Neural cell (in vitro differentiated cells): ENCODE measurements around the gene RFC4. TPM values are rescaled to one million over a fixed set of nuclear protein-coding genes. Genes with fewer than 3 reads are reported as not detected.

Experiments
- H2AFZ ChIP-seq: fragments of 200-600, 300-800 bp; sonication (generic), shearing (Covaris generic); 2 replicates; pipeline ENCODE4 v1.6.0; 2014; ENCODE audit warnings: low read depth, mild to moderate bottlenecking, antibody characterized with exemption, low read length, moderate library complexity
- H3F3A ChIP-seq: fragments of 200-600 bp; shearing (Covaris generic); 2 replicates; pipeline ENCODE4 v1.6.1; 2016; ENCODE audit warnings: mild to moderate bottlenecking, moderate library complexity, mixed read lengths, antibody characterized with exemption, low read length; ENCODE audit not compliant: insufficient read depth, poor library complexity, severe bottlenecking
- H3K27ac ChIP-seq: fragments of 200-600, 300-800 bp; sonication (generic), shearing (Covaris generic); 2 replicates; pipeline ENCODE4 v1.5.1; 2014; ENCODE audit warnings: mild to moderate bottlenecking, low read length, moderate library complexity
- H3K27me3 ChIP-seq: fragments of 300-800, 200-600 bp; sonication (generic), shearing (Covaris generic); 2 replicates; pipeline ENCODE4 v1.6.0; 2014; ENCODE audit warnings: mild to moderate bottlenecking, low read depth, low read length, moderate library complexity; ENCODE audit not compliant: insufficient read depth
- H3K36me3 ChIP-seq: fragments of 300-800, 200-600 bp; sonication (generic), shearing (Covaris generic); 2 replicates; pipeline ENCODE4 v1.5.1; 2014; ENCODE audit warnings: mild to moderate bottlenecking, antibody characterized with exemption, low read length, moderate library complexity; ENCODE audit not compliant: insufficient read depth
- H3K4me2 ChIP-seq: fragments of 300-800, 200-600 bp; sonication (generic), shearing (Covaris generic); 2 replicates; pipeline ENCODE4 v1.6.0; 2014; ENCODE audit warnings: mild to moderate bottlenecking, low read length
- H3K4me3 ChIP-seq: fragments of 300-800, 200-600 bp; sonication (generic), shearing (Covaris generic); 2 replicates; pipeline ENCODE4 v1.5.1; 2014; ENCODE audit warnings: mild to moderate bottlenecking, low read length, moderate library complexity
- H3K79me2 ChIP-seq: fragments of 200-600 bp; shearing (Covaris generic); replicated peaks from 2 replicates; pipeline ENCODE4 v1.6.0; 2014; ENCODE audit warnings: mild to moderate bottlenecking, low read length, moderate library complexity; ENCODE audit not compliant: insufficient read depth
- H3K9ac ChIP-seq: fragments of 300-800, 200-600 bp; sonication (generic), shearing (Covaris generic); 2 replicates; pipeline ENCODE4 v1.6.1; 2016; ENCODE audit warnings: mild to moderate bottlenecking, low read length, mixed read lengths
- H3K9me2 ChIP-seq: fragments of 200-600 bp; shearing (Covaris generic); 2 replicates; pipeline ENCODE4 v1.6.1; 2016; ENCODE audit warnings: mild to moderate bottlenecking, low read length, mixed read lengths; ENCODE audit not compliant: insufficient read depth
- H3K9me3 ChIP-seq: fragments of 200-600, 300-800 bp; sonication (generic), shearing (Covaris generic); 2 replicates; pipeline ENCODE4 v1.6.1; 2016; ENCODE audit warnings: mild to moderate bottlenecking, mixed run types, low read length, moderate library complexity, mixed read lengths
- H4K20me1 ChIP-seq: fragments of 200-600 bp; shearing (Covaris generic); 2 replicates; pipeline ENCODE4 v1.6.1; 2016; ENCODE audit warnings: mild to moderate bottlenecking, mixed run types; ENCODE audit not compliant: insufficient read depth
- EP300 ChIP-seq: fragments of 450-650 bp; conservative IDR thresholded peaks from 2 replicates; pipeline ENCODE4 v1.6.1; 2014; ENCODE audit warnings: antibody characterized with exemption, mild to moderate bottlenecking, moderate library complexity; ENCODE audit not compliant: poor library complexity, severe bottlenecking
- EZH2 ChIP-seq: fragments of 200-600, 300-800 bp; shearing (Covaris generic), sonication (generic); IDR thresholded peaks from 2 replicates; pipeline ENCODE4 v1.6.1; 2014; ENCODE audit warnings: antibody characterized with exemption, low read length, borderline replicate concordance, mild to moderate bottlenecking; ENCODE audit not compliant: insufficient read depth, poor library complexity, severe bottlenecking
- MXI1 ChIP-seq: fragments of 450-650 bp; conservative IDR thresholded peaks from 2 replicates; pipeline ENCODE4 v1.6.1; 2014; ENCODE audit warnings: antibody characterized with exemption, mild to moderate bottlenecking; ENCODE audit not compliant: poor library complexity, severe bottlenecking
- POLR2AphosphoS5 ChIP-seq: IDR thresholded peaks from 2 replicates; pipeline ENCODE4 v1.6.1; 2012
- RAD21 ChIP-seq: fragments of 450-650 bp; conservative IDR thresholded peaks from 2 replicates; pipeline ENCODE4 v1.6.1; 2014; ENCODE audit warnings: antibody characterized with exemption, mild to moderate bottlenecking, moderate library complexity
- SMC3 ChIP-seq: fragments of 450-650 bp; conservative IDR thresholded peaks from 2 replicates; pipeline ENCODE4 v1.6.1; 2014; ENCODE audit warnings: antibody characterized with exemption, mild to moderate bottlenecking, moderate library complexity; ENCODE audit not compliant: poor library complexity
- TAF1 ChIP-seq: IDR thresholded peaks from 2 replicates; pipeline ENCODE4 v1.6.1; 2012; ENCODE audit warnings: low read depth
- polyA plus RNA-seq: library from polyadenylated mRNA; depleted of rRNA; stranded (reverse); fragments of >200 nt; gene quantifications from 2 replicates; pipeline ENCODE4 v1.2.3, GENCODE V29; 2014
- TF ChIP-seq, protein P1 (sequence below): fragments of 450-650 bp; IDR thresholded peaks from 2 replicates; pipeline ENCODE4 v1.5.1; 2014; ENCODE audit warnings: antibody characterized with exemption, mild to moderate bottlenecking, moderate library complexity; ENCODE audit not compliant: poor library complexity, severe bottlenecking
- TF ChIP-seq, protein P2 (sequence below): IDR thresholded peaks from 2 replicates; pipeline ENCODE4 v1.6.1; 2012; ENCODE audit warnings: borderline replicate concordance

The RFC4 gene
- polyA plus RNA-seq, 1 donor from 2014 or later: 85.2 TPM

DNA sequence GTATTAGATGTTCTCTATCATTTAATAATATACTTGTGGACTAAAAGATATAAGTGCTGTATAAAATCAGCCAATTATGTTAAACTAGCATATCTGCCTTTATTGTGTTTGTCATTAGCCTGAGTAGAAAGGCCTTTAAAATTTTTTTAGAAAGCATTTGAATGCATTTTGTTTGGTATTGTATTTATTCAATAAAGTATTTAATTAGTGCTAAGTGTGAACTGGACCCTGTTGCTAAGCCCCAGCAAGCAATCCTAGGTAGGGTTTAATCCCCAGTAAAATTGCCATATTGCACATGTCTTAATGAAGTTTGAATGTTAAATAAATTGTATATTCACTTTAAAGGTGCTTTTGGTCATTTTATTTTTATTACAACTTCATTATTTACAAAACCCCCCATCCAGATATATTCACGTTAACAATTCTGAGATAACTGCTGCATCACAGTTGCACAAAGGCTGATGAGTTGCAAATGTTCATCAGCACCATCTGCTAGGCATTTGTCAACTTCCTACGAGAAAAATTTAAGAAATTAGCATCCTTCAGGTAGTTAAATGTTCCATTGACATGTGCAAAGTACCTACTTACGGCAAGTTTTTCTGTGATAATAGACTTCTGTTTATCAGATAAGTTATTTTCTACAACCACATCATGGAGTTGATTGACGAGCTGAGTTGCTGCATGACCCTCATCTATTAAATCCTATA is 16.6 kb downstream of the RFC4 start:
- no peak overlapping the region for H3K4me2 ChIP-seq
- no peaks in the 10 kb centered on the region for H3K27me3 ChIP-seq
- TF ChIP-seq EZH2 (no peak), SMC3 (no peak), POLR2AphosphoS5 (no peak), EP300 (no peak), TAF1 (no peak), MXI1 (no peak), RAD21 (no peak)
- TF ChIP-seq, protein P1, sequence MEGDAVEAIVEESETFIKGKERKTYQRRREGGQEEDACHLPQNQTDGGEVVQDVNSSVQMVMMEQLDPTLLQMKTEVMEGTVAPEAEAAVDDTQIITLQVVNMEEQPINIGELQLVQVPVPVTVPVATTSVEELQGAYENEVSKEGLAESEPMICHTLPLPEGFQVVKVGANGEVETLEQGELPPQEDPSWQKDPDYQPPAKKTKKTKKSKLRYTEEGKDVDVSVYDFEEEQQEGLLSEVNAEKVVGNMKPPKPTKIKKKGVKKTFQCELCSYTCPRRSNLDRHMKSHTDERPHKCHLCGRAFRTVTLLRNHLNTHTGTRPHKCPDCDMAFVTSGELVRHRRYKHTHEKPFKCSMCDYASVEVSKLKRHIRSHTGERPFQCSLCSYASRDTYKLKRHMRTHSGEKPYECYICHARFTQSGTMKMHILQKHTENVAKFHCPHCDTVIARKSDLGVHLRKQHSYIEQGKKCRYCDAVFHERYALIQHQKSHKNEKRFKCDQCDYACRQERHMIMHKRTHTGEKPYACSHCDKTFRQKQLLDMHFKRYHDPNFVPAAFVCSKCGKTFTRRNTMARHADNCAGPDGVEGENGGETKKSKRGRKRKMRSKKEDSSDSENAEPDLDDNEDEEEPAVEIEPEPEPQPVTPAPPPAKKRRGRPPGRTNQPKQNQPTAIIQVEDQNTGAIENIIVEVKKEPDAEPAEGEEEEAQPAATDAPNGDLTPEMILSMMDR: no peak
- TF ChIP-seq, protein P2, sequence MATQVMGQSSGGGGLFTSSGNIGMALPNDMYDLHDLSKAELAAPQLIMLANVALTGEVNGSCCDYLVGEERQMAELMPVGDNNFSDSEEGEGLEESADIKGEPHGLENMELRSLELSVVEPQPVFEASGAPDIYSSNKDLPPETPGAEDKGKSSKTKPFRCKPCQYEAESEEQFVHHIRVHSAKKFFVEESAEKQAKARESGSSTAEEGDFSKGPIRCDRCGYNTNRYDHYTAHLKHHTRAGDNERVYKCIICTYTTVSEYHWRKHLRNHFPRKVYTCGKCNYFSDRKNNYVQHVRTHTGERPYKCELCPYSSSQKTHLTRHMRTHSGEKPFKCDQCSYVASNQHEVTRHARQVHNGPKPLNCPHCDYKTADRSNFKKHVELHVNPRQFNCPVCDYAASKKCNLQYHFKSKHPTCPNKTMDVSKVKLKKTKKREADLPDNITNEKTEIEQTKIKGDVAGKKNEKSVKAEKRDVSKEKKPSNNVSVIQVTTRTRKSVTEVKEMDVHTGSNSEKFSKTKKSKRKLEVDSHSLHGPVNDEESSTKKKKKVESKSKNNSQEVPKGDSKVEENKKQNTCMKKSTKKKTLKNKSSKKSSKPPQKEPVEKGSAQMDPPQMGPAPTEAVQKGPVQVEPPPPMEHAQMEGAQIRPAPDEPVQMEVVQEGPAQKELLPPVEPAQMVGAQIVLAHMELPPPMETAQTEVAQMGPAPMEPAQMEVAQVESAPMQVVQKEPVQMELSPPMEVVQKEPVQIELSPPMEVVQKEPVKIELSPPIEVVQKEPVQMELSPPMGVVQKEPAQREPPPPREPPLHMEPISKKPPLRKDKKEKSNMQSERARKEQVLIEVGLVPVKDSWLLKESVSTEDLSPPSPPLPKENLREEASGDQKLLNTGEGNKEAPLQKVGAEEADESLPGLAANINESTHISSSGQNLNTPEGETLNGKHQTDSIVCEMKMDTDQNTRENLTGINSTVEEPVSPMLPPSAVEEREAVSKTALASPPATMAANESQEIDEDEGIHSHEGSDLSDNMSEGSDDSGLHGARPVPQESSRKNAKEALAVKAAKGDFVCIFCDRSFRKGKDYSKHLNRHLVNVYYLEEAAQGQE: no peak
- H3K9me3 ChIP-seq: no peaks in the 10 kb centered on the region
- no peak overlapping the region for H3K4me3 ChIP-seq
- peaks cover 36% of the 10 kb centered on the region for H3K36me3 ChIP-seq
- no peak overlapping the region for H3K9ac ChIP-seq
- peaks cover 45% of the 10 kb centered on the region for H4K20me1 ChIP-seq
- peaks cover 31% of the 10 kb centered on the region for H3K79me2 ChIP-seq
- no peak overlapping the region for H3K27ac ChIP-seq
- no peak overlapping the region for H2AFZ ChIP-seq
- H3K9me2 ChIP-seq: no peaks in the 10 kb centered on the region
- peaks cover 5% of the 10 kb centered on the region for H3F3A ChIP-seq

DNA sequence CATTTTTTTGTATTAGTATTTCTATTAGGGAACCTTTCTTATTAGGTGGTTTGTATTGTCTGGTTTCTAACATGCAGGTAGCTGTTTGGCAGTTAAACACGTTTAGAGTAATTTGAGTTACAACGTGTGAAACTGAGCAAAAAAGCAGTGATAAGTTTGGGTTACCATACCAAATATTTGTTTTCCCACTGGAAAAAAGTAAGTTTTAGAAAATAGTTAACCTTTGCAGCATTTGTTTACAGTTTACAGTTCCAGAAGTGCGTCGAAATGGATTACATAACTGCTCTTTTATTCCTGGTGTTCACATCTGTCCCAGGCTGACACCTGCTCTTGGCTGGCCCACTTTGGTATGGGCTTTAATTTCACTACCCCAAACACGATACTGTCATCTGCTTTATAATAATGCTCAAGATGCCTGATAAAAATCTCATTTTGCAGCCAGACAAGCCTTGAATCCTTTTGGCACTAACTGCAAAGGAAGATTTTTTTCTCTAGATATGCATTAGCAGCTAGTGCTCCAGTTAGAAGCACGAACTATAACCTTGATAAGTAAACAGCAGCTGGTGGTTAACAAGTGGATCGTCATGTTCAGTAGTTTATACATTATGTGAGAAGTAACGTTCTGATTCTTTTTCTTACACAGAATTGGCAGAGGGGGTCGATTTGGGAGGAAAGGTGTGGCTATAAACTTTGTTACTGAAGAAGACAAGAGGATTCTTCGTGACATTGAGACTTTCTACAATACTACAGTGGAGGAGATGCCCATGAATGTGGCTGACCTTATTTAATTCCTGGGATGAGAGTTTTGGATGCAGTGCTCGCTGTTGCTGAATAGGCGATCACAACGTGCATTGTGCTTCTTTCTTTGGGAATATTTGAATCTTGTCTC is 17.6 kb downstream of the RFC4 start:
- Histone ChIP-seq H4K20me1 (peaks cover 52% of the 10 kb centered on the region), H3K9me2 (no peaks in the 10 kb centered on the region), H3K79me2 (peaks cover 40% of the 10 kb centered on the region), H2AFZ (no peak overlapping the region), H3K4me3 (peak overlapping the region; percentile 32), H3K9me3 (no peaks in the 10 kb centered on the region), H3K27ac (no peak overlapping the region), H3K36me3 (peaks cover 38% of the 10 kb centered on the region), H3K27me3 (no peaks in the 10 kb centered on the region), H3F3A (peaks cover 7% of the 10 kb centered on the region), H3K4me2 (no peak overlapping the region), H3K9ac (no peak overlapping the region)
- TF ChIP-seq SMC3 (no peak), EP300 (no peak), POLR2AphosphoS5 (no peak), RAD21 (no peak), MXI1 (no peak), EZH2 (no peak), TAF1 (no peak)
- TF ChIP-seq, protein P1: no peak
- TF ChIP-seq, protein P2: no peak
